GM19438 (cell line): ENCODE results near the gene HSPA12B.

Experiments
- ATAC-seq: cut with Tn5 transposase; IDR thresholded peaks from one replicate; pipeline ENCODE4 v1.9.1; 2021; ENCODE audit warnings: low read depth; ENCODE audit not compliant: unreplicated experiment

HSPA12B gene

GRCh38 chr20:3728876-3729275 lies 3.6 kb upstream of the HSPA12B start:
- no peak for ATAC-seq

DNA sequence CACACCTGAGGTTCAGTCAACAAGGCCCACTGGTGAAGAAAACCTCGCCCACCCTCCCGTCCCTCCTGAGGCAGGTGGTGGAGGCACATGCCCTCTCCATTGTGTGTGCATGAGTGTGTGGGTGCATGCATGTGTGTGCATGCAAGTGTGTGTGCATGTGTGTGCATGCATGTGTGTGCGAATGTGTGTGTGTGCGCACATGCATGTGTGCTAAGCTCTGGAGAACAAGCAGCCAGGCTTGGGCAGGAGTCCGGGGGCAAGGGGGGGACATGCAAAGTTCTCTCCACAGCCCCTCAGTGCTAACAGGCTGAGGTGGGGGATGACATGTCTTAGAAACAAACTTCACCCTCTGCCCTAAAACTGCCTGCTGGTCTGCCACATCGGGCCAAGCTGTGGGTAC lies 3.1 kb upstream of the HSPA12B start:
- ATAC-seq: no peak

GRCh38 chr20:3729811-3730540 lies 2.5 kb upstream of the HSPA12B start:
- ATAC-seq: no peak

GRCh38 chr20:3730803-3731672 lies 1.4 kb upstream of the HSPA12B start:
- ATAC-seq: no peak

GRCh38 chr20:3731944-3732326 lies 550 bp upstream of the HSPA12B start:
- ATAC-seq: no peak

DNA sequence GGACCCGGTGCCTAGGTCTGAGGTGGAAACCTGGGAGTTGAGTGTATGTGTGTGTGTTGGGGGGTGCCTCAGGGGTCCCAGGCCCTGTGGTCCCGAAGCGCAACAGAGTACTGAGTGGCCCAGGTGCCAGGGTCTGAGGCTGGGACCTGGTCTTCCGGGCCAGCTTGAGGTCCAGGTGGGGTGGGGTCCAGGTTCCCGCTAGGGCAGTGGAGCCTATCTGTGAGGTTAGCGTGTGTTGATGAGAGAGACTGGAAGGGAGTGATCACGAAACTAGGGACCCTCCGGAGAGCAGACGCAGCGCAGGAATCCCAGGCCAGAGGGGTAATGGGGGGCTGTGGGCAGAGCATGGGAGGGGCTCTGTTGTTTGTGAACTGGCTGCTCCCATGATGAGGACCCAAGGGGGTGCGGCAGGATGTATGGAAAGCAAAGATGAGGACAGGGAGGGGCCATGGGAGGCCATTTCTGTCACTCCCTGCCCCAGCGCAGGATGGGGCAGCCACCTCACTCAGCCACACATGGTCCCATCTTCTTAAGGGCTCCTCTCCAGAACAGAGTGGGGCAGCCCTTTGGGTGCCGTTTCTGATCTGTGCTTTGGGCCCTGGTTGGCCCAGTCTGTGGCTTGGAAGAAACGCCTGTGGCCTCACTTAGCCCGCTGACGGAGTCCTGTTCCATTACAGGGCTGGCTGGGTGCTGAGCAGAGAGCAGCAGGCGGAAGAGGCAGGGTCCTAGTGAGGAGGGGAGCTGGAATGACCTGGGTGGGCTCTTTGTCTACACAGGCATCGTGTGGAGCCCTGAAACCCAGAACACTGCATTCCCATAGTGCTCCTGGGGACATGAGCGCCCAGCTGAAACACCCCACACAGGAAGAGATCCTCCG lies 872 bp downstream of the HSPA12B start:
- no peak for ATAC-seq

DNA sequence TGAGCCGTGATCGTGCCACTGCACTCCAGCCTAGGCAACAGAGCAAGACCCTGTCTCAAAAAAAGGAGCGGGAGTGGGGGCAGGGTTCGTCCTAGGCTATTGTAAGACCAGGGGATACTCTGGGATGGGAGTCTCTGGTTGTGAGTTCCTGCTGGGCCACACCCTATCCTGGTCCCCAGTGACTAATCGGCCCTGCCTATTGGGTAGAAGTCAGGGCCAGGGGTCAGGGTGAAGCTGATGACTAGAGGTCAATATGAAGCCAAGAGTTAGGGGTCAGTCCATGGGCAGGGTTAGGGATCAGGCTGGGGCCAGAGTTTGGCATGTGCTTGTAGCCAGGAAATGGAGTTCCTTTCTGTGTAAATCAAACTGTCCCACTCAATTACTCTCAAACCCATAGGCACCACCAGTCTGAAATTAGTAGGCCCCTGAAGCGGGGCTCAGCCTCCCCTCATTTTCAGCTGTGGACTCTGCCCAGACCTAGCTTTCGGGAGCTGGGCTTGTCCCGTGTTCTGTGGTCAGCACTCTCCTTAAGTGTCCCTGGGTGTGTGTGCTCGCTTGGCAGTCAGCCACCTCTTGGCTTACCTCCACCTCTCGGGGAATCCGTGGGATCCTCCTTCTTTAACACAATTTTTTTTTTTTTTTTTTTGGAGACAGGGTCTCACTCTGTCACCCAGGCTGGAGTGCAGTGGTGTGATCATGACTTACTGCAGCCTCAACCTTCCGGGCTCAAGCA lies 1.8 kb downstream of the HSPA12B start:
- ATAC-seq: no peak

DNA sequence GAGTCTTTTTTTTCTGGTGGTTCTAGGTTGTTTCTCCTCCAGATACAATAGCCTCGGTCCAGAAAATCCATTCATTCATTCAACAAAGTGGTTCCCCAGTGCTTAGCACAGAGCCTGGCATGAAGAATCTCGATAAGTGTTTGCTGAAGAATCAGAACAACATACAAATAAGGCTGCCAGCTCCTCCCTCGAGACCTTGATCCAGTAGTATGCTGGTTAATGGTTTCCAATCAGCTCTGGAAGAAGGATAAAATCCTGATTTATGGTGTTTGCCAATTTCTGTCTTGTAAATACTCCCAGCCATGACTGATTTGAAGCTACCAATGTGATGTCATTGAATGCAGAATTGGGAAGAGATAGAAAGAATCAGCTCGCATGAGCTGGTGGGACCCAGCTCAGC lies 3.3 kb downstream of the HSPA12B start:
- ATAC-seq: no peak

GRCh38 chr20:3738111-3739053 lies 5.9 kb downstream of the HSPA12B start:
- ATAC-seq: no peak

GRCh38 chr20:3739054-3739925 lies 6.8 kb downstream of the HSPA12B start:
- ATAC-seq: no peak

DNA sequence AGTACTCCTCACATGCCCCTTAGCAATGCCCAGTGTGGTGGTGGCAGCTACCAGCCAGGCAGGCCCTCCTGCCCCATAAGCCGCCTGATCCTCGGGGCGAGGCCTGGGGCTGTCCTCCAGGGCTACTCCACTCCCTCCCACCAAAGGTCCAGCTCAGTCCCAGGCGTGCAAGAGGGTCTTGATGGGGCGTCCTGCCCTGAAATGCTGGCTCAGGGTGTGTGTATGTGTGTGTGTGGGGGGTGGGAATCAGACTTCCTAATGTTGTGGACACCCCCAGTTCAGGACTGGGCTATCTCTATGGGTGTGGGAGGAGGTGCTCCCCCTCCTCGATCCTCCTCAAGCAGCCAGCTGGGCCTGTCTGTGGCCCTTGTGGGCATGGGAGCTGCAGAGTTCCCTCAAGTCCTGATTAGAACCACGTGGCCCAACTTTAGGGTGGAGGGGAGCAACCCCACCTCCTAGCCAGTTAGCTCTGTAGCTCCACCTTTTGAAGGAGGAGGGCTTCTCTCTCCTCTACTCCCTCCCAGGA lies 7.5 kb downstream of the HSPA12B start:
- ATAC-seq: no peak

GRCh38 chr20:3740615-3741301 lies 8.3 kb downstream of the HSPA12B start:
- no peak for ATAC-seq

- no peak for ATAC-seq
These were observed 9.5 kb downstream of the HSPA12B start for GRCh38 chr20:3741836-3742458.

GRCh38 chr20:3743251-3743650 lies 10.8 kb downstream of the HSPA12B start:
- no peak for ATAC-seq

GRCh38 chr20:3744037-3744436 lies 11.6 kb downstream of the HSPA12B start:
- no peak for ATAC-seq

GRCh38 chr20:3744806-3745685 lies 12.6 kb downstream of the HSPA12B start:
- no peak for ATAC-seq
